Upper lobe of left lung (tissue), 4 donors: ENCODE results near the gene PPP1R2B.

ENCODE experiments used
- CTCF ChIP-seq, 6 experiments: fragments of 450-650 bp in 4 of 6; fragments of 200-600 bp in 2 of 6; sonication (generic) in 2 of 6; IDR thresholded peaks; one replicate each; pipeline ENCODE4 v1.5.1; 2016 to 2019; ENCODE audit warnings: antibody characterized with exemption in 6 of 6
- POLR2A ChIP-seq, 4 donors: fragments of 450-650 bp; IDR thresholded peaks; one replicate each; pipeline ENCODE4 v1.5.1; 2016 to 2017; ENCODE audit warnings: antibody characterized with exemption in 4 of 4, mild to moderate bottlenecking in 2 of 4
- POLR2AphosphoS5 ChIP-seq, 2 donors: sonication (generic); formaldehyde crosslinking; IDR thresholded peaks; one replicate each; pipeline ENCODE4 v1.5.1; 2017; ENCODE audit warnings: antibody characterized with exemption in 2 of 2

- TF ChIP-seq POLR2A (IDR thresholded peaks at IDR 0.05) (no peak), CTCF (IDR thresholded peaks at IDR 0.05) (no peak), POLR2AphosphoS5 (IDR thresholded peaks at IDR 0.05) (no peak)
Observed at GRCh38 chr5:156850206-156850751, at the start of gene PPP1R2B.
